ENCODE data around the gene C14orf180. TPM values are rescaled to one million over a fixed set of nuclear protein-coding genes. Genes with fewer than 3 reads are reported as not detected.

The C14orf180 gene
- total and polyA plus RNA-seq, 2 of the 8 experiments (the other 6 are each of a cell fraction or from before 2014, with no cell fraction given): not detected

DNA sequence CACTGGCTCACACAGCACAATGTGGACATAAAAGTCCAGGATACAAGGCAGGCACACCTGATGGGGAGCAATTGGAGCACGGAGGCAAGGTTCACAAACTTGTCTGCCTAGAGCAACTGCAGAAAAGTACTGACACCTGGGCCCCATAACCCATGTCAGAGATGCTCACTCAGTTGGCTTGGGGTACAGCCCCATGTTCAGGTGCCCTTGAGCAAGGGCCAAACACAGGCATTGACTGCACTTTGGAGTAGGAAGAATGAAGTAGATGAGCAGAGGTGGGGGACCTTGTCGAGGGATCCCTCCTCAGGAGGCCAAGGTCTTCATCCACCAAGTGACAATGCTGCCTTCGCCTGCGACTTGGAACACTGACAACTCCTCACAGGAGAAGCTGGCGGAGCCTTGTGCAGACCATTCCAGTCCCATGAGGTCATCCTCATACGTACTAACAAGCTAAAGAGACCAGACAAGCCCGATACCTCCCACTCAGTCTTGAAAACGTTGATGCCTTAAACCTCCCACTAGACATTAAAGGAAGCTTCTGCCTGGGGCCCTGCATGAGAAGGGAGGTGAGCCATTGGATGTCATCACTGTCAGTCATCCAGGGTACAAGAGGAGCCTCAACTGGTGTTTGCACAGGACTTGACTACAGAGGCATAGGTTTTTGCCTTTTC lies 42.5 kb upstream of the C14orf180 start:
- no peak for DNase-seq (ENCODE audit: low read depth in 1 of 2, low spot score in 2 of 2)
- Histone ChIP-seq H3K79me2 (ENCODE audit: control insufficient read depth in 1 of 2, insufficient read depth in 2 of 2, low read length in 2 of 2) (no peaks in the 10 kb centered on the region), H3K23ac (ENCODE audit: insufficient read length) (no peak overlapping the region), H3K4me1 (replicated peaks in 1 of 4; ENCODE audit: control insufficient read depth in 3 of 4, insufficient read depth in 4 of 4, low read length in 3 of 4) (no peaks in the 10 kb centered on the region), H3K4me3 (ENCODE audit: extremely low read depth in 1 of 4, insufficient read depth in 2 of 4, low read depth in 3 of 4, low read length in 4 of 4) (no peak overlapping the region), H3K9ac (replicated peaks in 1 of 4; ENCODE audit: extremely low read depth in 1 of 4, low read depth in 3 of 4, low read length in 3 of 4) (no peak overlapping the region), H3K27ac (ENCODE audit: low read depth, low read length) (no peak overlapping the region), H3K18ac (ENCODE audit: extremely low read depth, low read length) (no peak overlapping the region), H2AK5ac (ENCODE audit: low read depth, low read length) (0 out of 2 replicates have a peak overlapping the region, but pooled peaks have one; percentile 16), H4K8ac (ENCODE audit: extremely low read depth, insufficient read depth, low read length) (no peak overlapping the region), H4K91ac (replicated peaks; ENCODE audit: insufficient read length, low read length) (no peak overlapping the region), H4K20me1 (replicated peaks in 1 of 2; ENCODE audit: control insufficient read depth in 1 of 2, insufficient read depth in 2 of 2, low read length in 2 of 2) (no peaks in the 10 kb centered on the region), H2BK12ac (ENCODE audit: low read depth, low read length) (no peak overlapping the region), H2BK5ac (ENCODE audit: low read depth, low read length) (no peak overlapping the region), H3K14ac (ENCODE audit: insufficient read length) (no peak overlapping the region), H2BK20ac (ENCODE audit: low read length) (no peak overlapping the region), H3K9me3 (ENCODE audit: insufficient read depth in 2 of 2, low read depth in 1 of 2, low read length in 1 of 2) (0 out of 4 replicates have a peak, but pooled peaks cover 0 to 3% of the 10 kb centered on the region in 2 experiments), H3K36me3 (ENCODE audit: control insufficient read depth in 2 of 4, insufficient read depth in 4 of 4, low read length in 3 of 4) (no peaks in the 10 kb centered on the region), H3K4ac (replicated peaks; ENCODE audit: insufficient read length, low read depth, low read length) (no peak overlapping the region), H2BK120ac (replicated peaks; ENCODE audit: low read depth, low read length) (no peak overlapping the region), H2AFZ (ENCODE audit: low read length) (no peak overlapping the region), H2BK15ac (ENCODE audit: low read length) (no peak overlapping the region), H3K23me2 (ENCODE audit: low read depth, low read length) (no peaks in the 10 kb centered on the region), H3K79me1 (ENCODE audit: low read depth, low read length) (no peaks in the 10 kb centered on the region), H3K27me3 (replicated peaks in 1 of 4; ENCODE audit: control insufficient read depth in 3 of 4, extremely low read depth in 1 of 4, insufficient read depth in 3 of 4, low read length in 3 of 4) (no peaks in the 10 kb centered on the region), H4K5ac (ENCODE audit: insufficient read length, low read depth, low read length) (no peak overlapping the region), H3K56ac (replicated peaks; ENCODE audit: insufficient read length, low read depth, low read length) (no peak overlapping the region), H3K4me2 (ENCODE audit: insufficient read depth in 1 of 2, low read depth in 2 of 2, low read length in 2 of 2) (no peak overlapping the region)
- 81% methylated on average over 8 of the region's 8 CpGs; no CpG with 5 or more reads in 1 of the 2 experiments for WGBS, 2 experiments (ENCODE audit: extremely low coverage in 1 of 2, insufficient coverage in 1 of 2, insufficient read length in 1 of 2, insufficient replicate concordance in 2 of 2, low coverage in 1 of 2, low lambda C conversion rate in 2 of 2, missing lambda C conversion rate in 1 of 2)
- CTCF ChIA-PET (ENCODE audit: partially characterized antibody): interaction anchor here (1.0 kb wide), 1 partner anchor 11 kb away, joined by 3 read pairs; no protein-coding TSS in a partner anchor
- POLR2A ChIA-PET (ENCODE audit: partially characterized antibody): no interaction called here
- TF ChIP-seq, protein P1, sequence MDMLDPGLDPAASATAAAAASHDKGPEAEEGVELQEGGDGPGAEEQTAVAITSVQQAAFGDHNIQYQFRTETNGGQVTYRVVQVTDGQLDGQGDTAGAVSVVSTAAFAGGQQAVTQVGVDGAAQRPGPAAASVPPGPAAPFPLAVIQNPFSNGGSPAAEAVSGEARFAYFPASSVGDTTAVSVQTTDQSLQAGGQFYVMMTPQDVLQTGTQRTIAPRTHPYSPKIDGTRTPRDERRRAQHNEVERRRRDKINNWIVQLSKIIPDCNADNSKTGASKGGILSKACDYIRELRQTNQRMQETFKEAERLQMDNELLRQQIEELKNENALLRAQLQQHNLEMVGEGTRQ (IDR thresholded peaks at IDR 0.05; ENCODE audit: low read length): no peak
- TF ChIP-seq RBBP5 (IDR thresholded peaks at IDR 0.05; ENCODE audit: borderline replicate concordance, low read depth, low read length) (no peak), YY1 (IDR thresholded peaks at IDR 0.05; ENCODE audit: low read depth, low read length) (no peak), SIX5 (IDR thresholded peaks at IDR 0.05; ENCODE audit: low read depth, low read length) (no peak), CTBP2 (IDR thresholded peaks at IDR 0.05; ENCODE audit: borderline replicate concordance, insufficient read depth, insufficient read length, low read length) (no peak), SP4 (IDR thresholded peaks at IDR 0.05; ENCODE audit: low read length) (no peak), KDM5A (IDR thresholded peaks at IDR 0.05; ENCODE audit: low read length) (no peak), PHF8 (conservative IDR thresholded peaks at IDR 0.05; ENCODE audit: low read depth, low read length) (no peak), SP1 (IDR thresholded peaks at IDR 0.05; ENCODE audit: low read depth, low read length) (no peak)
- peak; percentile 70 for FAIRE-seq
